NCI-H1930 (cell line): ENCODE data around the gene UBE2H.

Experiments used
- DNase-seq, 2 experiments: peaks; one replicate each; lab custom pipeline; 2025; lab: John Stamatoyannopoulos, UW

Gene UBE2H

DNA sequence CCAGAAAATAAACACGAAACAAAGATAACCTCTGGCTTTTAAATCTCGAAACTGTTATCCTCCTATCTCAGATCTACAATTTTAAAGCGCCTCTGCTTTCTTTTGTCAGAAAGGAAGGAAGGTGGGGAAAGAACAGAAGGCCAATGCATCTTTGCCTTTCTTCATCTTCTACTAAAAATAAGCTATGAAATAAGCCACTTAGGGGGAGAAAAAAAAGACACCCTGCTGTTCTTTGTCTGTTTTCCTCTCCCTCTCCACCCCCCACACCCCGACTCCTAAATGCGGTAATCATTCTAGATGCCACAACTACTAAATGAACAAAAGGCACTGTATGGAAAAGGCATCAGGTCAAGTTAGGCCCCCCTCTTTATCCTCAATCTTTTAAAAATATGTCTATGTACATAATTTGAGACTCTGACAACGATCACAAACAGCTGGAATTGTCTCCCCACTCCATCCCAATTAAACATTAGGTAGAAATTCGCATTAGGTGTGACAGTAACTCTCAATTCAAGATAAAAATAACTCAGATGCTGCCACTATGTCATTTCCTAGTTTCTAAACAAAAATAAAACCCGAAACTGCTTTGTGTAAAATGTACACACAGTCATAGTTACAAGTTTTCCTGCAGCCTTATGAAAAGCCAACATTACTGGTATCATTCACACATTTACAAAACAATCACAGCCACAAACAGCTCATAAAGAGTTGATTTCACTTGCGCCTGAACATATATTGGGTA is 2.4 kb downstream of the UBE2H start:
- DNase-seq: no peak

DNA sequence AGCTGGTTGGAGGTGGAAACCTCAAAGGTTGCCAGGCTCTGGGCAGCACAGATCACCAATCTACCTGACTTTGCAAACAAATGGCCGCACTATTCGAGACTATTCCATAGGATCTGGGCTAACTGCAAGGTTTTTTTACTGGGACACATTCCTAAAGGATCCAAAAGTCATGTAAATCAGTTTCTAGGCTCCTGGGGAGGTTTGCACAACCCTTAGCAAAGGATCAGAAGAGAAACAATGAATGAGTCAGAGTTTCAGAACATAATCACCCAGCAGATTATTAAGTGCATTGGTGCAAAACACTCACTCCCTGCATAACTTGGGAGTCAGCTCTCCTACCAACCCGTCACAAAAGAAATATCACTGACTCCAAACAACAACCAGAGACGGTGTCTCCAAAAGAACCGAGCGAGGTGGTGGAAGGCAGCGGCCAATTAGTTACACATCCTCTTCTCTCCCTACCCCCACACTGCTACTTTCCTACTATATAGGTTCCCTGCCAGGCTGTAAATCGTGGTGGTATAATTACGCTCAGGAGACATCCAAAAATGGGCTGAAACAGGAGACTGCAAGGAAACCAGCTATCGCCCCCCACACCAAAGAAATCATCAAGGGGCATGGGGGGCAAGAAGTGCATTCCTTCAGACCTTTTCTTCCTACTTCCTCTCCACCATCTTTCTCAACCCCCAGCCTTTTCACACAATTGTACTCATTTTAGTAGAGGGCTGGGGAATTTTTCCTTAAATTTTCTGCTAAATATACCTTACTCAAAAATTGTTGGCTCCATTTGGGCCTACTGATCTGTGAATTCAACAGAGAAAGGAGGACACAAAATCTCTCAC is 3.2 kb downstream of the UBE2H start:
- no peak for DNase-seq

DNA sequence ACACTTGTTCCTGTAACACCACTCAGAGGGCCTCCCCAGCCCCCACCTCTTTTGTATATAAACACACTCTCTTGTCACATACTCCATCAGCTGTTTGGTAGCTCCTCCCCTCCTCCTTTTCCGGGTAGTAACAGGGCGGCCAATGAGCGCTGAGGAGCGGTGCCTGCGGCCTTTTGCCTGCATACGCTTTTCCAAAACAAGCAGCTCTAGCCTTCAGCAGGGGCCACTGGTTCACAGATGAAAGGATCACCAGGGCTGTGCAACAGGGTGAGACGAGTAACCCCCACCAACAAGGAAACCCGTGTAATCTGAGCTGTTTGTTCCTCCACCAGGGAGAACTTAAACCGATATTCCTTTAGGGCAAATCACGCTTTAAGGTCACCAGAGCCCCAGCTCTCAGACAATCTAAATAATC is 3.9 kb downstream of the UBE2H start:
- DNase-seq: no peak

DNA sequence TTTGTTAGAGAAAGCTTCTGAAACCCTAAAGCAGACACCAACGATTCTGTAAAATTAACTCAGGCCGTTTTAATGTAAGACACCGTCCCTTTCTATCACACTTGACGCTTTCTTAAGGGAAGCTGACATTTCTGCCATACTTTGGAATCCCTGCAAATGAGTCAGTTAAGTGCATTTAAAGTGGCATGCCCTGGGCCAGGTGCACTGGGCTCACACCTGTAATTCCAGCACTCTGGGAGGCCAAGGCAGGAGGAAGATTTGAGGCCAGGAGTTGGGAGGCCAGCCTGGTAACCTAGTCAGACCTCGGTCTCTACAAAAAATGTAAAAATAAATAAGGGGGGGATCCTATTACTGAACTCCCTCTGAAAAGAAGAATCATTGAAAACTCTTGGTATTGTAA is 4.4 kb downstream of the UBE2H start:
- no peak for DNase-seq

DNA sequence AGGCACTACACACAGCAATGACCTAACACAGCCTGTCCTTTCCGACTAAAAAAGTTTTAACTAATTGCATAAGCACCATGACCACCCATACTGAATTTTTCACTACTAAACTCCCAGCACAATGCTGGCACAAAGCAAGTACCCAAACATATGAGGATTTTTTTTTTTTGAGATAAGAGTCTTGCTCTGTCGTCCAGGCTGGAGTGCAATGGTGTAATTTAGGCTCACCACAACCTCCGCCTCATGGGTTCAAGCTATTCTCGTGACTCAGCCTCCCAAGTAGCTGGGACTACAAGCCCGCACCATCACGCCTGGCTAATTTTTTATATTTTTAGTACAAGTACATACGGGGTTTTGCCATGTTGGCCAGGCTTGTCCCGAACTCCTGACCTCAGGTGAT is 5.1 kb downstream of the UBE2H start:
- DNase-seq: no peak

DNA sequence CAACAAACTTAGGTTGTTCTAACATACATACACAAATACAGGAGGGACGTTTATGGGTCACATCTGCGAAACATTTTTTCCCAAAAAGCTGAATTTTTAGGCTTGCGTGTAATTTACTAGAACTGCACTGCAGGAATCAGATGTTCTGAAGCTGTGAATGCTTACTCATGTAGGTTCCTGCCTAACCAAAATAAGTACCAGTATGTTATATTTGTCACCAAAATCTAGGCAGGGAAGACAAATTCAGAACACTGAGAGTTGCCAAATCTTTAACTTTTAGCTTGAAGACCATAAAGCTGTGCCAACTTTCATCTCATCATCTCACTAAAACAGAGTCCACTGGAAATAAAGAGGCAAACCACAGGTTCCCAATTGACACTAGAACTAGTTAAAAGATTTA is 5.7 kb downstream of the UBE2H start:
- no peak for DNase-seq

DNA sequence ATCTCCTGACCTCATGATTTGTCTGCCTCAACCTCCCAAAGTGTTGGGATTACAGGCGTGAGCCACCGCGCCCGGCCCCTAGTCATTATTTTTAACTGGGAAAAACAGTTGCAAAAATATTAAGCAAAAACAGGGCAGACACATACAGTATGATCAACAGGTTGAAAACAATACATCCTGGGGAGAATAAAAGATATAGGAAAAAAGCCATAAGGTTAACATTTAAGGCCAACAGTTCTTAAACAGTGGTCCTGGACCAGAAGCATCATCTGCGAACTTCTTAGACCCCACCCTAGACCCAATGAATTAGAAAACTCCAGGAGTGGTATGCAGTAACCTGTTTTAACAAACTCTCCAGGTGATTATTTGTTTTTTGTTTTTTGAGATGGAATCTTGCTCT is 6.5 kb downstream of the UBE2H start:
- DNase-seq: no peak

DNA sequence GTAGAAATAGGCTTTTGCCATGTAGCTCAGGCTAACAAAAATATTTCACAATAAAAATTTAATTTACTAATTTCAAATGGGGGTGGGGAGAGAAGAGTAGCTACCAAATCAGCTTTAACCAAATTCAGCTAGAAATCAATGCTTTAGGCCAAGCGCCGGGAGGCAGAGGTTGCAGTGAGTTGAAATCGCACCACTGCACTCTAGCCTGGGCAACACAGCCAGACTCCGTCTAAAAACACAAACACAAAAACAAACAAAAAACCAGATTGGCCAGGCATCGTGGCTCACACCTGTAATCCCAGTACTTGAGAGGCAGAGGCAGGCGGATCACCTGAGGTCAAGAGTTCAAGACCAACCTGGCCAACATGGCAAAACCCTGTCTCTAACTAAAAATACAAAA is 9.4 kb downstream of the UBE2H start:
- DNase-seq: no peak

DNA sequence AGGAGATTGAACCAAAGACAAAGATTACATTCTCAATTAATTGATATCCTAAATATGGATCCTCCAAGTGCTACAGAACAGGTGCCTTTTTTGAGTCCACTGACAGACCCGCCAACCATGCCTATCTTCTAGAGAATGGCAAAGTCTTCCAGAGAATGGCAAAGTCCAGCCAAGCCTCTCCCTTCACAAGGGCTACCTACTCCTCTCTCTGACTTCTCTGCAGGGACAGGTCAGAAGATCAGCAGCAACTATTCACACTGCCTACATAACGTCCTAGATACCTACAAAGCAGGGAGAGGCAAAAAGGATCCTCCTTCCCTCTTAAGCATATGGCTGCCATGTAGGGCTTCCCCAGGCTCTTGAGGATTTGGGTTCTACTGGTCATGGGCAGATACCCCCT is 12.4 kb downstream of the UBE2H start:
- no peak for DNase-seq

DNA sequence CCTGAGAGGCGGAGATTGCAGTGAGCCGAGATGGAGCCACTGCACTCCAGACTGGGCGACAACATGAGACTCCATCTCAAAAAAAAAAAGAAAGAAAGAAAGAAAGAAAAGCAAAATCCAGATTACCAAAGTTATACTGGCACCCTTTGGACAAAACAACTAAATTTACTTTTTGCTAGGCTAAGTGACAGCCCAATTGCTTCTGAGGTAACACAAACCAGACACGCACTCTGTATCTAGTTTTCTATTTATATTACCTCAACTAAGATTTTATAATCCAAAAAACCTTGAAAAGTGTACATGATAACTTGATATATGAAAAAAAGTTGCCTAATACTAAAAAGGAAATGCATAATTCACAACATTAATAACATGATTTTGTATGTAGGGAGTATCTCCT is 12.9 kb downstream of the UBE2H start:
- no peak for DNase-seq

DNA sequence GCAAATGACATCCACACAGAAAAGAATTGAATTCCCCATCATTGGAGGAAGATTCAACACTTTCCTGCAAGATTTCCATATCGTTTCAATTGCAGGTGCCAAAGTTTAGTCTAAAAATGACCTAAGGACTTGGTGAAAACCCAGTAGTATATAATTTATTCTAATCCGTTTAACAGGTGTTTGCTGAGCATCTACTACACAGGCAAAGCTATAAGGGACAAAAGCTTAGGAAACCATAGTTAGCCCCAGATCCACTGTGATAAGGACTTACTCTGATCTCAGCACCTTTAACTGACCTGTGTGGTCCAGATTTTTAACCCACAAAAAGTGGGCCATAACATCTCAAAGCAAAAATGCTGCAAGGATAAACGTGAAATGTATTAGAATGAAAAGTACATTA is 19.1 kb downstream of the UBE2H start:
- no peak for DNase-seq

DNA sequence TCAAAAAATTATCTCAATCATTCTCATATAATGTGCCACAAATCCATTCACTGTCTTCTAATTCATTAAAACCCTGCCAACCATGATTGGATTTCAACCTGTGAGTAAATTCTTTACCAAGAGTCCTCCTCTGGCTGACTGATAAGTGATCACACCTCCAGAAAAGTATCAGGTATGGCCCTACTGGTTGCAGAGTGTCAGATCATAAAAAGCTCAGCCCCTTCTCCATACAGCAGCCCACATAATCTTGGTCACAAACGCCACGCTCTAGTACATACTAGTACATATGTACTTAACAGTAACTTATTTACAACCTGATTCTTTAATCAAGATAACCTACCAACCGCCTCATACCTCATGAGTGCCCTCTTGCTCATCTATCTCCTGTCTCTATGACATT is 26.1 kb downstream of the UBE2H start:
- DNase-seq: no peak

DNA sequence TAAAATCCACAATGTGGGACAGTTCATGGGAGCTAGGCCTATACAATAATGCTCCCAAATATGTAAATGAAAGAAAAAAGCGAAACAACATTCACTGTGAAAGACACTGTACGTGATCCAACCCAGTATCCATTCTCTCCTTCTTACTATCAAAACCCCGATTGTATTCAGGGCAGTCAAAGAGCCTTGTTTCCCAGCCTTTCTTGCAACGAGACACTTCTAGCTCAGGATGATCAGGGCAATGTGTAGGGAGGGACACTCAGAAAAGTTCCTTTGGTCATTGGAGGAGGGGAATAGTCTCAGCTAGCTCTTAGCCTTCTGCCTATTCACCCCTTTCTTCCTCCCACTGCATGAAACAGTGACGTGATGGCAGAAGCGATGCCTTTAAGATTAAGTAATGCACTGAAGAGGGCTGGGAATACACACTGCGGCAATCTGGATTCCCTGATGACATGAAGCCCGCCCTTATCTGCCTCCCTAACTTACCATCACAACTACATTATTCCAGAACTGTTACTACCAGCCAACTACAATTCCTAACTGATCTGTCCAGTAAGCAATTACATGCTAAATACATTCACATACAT is 27.3 kb downstream of the UBE2H start:
- DNase-seq: no peak

DNA sequence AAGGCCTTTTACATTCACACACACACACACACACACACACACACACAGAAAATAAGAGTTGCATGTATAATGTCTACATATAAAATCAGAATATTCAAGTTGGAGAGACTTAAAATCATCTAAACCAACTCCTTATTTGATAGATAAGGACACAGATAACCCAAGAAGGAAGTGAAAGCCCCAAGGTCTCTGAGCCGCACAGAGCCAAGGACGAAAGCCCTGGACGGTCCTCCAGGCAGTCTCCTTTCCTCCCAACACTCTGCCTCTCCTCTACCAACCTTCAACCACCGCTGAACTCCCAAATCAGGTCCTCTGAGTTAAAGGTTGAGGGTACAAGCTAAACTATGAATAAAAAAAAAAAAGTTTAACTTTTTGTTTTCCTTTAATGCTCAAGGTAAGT is 28.2 kb downstream of the UBE2H start:
- no peak for DNase-seq

DNA sequence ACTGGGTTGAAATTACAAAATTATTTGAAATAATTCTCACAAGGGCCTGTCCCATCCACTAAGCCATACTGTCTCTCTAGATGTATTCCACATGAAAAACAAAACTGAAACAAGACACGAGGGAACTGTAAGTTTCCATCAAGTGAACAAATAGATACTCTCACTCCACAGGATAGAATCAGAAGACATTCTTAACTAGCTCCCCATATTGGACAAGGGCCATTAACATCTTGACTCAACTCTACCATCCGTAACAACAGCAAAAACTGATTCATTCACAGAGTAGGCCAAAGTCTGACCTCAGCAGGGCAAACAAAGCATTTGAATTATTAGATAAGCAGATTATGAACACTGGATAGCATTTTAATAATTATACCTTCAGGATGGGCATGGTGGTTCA is 29.1 kb downstream of the UBE2H start:
- no peak for DNase-seq

DNA sequence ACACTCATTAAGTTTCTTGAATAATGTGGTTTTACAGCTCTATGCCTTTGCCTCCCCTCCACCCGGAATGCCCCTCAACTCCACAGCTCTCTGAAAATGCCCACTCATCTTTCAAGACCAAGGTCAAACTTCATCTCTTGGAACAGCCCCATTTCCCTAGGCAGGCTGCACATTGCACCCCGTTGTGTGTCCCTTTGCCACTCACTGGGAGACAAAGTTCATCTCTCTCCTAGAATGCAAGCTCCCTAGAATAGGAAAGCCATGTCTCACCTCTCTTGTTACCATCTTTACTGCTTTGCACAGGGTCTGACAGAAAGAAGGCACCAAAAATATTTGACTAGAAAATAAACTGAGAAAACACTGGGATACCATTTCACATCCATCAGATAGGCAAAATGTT is 33.3 kb downstream of the UBE2H start:
- no peak for DNase-seq

DNA sequence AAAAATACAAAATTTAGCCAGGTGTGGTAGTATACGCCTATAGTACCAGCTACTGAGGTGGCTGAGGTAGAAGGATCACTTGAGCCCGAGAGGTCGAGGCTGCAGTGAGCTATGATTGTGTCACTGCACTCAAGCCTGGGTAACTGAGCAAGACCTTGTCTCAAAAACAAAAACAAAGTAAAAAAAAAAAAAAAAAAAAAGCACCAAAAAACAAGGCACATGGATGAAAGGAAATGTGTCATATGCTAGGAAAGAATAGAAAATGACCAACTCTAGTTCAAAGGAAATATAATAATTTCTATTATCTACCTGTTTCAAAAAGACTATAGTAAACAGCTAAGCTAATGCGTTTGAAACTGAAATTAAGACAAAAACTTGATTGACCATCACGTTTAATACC is 33.8 kb downstream of the UBE2H start:
- DNase-seq: no peak

DNA sequence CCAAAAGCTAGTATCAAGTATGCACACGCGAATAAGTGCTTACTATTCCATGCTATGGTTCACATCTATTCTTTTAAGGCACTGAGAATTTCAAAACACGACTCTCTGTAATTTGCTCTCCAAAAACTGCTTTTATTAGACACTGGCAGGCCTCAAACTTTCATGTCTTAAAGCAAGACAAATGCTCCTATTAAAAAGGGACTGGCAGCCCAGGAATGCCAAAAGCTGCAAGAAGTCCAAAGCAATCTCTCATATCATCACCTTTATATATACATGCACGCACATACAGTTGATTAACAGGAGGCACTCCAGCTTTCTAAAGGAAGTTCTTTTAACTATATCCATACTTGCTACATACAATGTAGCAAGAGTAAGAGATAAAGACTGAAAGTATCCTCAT is 34.8 kb downstream of the UBE2H start:
- no peak for DNase-seq

DNA sequence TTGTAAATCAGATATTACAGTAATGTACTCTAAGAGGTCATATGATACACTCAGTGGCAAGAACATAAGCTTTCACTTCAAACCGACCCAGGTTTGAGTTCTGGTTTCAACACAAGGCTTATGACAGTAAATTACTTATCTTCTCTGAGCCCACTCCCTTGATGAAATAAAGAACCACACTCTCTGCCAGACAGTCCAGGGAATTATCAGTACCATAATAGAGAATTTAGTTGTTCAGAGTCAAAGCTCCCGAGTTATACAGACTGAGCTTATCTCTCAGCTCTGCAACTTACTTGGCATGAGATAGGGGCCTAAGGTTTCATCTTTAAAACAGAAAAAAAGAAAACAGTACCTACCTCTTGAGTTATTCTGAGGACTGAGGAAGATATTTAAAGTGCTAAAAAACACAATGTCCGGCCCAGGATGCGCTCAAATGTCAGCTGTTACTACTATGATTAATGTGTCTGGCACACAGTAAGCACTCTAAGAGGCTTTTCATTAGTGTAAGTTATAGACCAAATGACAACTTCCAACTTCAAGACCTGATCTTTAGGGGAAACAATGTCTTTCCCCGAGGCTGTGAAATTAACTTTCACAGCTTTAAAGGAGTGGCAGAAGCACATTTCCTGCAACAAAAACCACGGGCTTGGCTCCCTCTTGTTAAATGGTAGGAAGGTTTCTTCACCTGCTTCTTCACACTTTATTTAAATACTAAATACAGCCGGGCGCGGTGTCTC is 38.1 kb downstream of the UBE2H start:
- no peak for DNase-seq

DNA sequence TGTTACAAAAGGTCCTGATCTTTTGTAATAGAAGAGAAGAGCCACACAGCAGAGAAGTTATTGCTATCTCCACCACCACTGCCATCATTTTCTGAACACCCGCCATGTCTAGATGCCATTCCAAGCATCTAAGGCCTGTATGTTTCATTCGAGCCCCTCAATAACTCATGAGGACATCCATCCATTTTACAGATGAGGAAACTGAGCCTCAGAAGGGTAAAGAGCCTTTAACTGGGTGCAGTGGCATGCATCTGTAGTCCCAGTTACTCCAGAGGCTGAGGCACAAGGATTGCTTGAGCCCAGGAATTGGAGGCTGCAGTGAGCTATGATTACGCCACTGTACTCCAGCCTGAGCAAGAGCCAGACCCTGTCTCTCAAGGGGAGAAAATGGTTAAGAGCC is 39.3 kb downstream of the UBE2H start:
- no peak for DNase-seq

DNA sequence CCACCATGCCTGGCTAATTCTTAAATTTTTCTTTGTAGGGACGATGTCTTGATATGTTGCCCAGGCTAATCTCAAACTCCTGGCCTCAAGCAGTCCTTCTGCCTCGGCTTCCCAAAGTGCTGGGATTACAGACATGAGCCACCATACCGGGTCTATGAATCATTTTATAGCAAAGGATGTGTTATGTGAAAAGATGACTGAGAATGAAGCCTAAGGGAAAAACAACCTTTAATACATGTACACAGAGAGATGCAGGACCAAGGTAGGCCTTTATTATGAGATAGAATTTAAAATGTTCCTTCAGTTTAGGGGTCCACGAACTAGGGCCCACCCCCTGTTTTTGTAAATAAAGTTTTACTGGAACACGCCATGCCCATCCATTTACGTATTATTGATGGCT is 41.0 kb downstream of the UBE2H start:
- DNase-seq: no peak

DNA sequence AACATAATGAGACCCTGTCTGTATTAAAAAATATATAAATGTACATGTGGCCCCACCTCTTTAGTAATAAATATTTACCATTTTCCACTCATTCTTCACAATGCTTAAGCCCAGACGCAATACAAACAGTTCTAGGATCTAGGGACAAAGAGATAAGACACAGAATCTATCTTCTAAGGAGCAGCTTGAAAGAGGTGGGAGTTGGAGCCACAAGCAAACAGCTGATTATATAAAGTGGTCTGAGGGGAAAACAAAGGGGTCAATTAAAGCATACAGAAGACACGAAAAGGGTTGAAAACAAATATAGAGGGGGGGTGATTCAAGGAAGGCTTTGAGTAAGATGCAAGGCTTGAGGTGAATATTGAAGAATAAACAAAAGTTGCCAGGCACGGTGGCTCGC is 43.1 kb downstream of the UBE2H start:
- DNase-seq: no peak

DNA sequence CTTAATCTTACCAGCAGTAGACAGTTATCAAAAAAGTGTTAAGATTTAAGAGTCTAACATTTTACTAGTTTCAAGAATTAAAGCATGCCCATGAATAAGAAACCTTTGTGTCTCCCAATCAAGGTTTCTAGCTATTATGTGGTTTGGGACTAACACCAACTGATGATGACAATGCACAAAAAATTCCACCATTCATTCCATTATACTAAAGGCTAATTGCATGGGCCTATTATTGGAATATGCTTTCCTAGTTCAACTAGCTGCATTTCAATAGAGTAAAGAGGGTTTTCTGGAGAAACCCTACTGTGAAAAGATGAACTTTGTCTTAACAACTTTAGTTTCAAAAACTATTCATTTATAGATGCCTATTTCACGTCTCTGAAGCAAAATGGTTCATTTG is 44.6 kb downstream of the UBE2H start:
- no peak for DNase-seq
